Daoy (cell line): ENCODE results near the gene GTF2E1. TPM values are rescaled to one million over a fixed set of nuclear protein-coding genes. Genes with fewer than 3 reads are reported as not detected.
"Not testable (repeated sequence)": the region's sequence is repeated elsewhere in the genome, so short reads cannot be mapped to it uniquely, and the experiment has no call there.

Experiments used
- DNase-seq: peaks from one replicate; pipeline ENCODE4 v3.0.0-alpha.2; 2015; ENCODE audit warnings: low read depth
- total RNA-seq: library from RNA; depleted of rRNA; stranded (reverse); fragments of >200 nt; shearing (Covaris generic); gene quantifications from 2 replicates; pipeline ENCODE4 v1.2.3, GENCODE V29; 2014

The GTF2E1 gene
- total RNA-seq, 1 experiment from 2014 or later: 23.4 TPM

GRCh38 chr3:120753810-120754209 lies 11.3 kb downstream of the GTF2E1 start:
- DNase-seq: no peak

- DNase-seq: no peak
Observed at GRCh38 chr3:120756061-120756460, 13.5 kb downstream of the GTF2E1 start.

- DNase-seq: not testable (repeated sequence)
Observed at GRCh38 chr3:120758551-120758950, 16.0 kb downstream of the GTF2E1 start.

- no peak for DNase-seq
Observed at GRCh38 chr3:120762615-120763014, 20.1 kb downstream of the GTF2E1 start.

GRCh38 chr3:120763601-120764000 lies 21.1 kb downstream of the GTF2E1 start:
- no peak for DNase-seq

GRCh38 chr3:120764206-120764605 lies 21.7 kb downstream of the GTF2E1 start:
- DNase-seq: no peak

- DNase-seq: no peak
Observed at GRCh38 chr3:120765830-120766493, 23.4 kb downstream of the GTF2E1 start.

- DNase-seq: no peak
Observed at GRCh38 chr3:120766576-120766975, 24.0 kb downstream of the GTF2E1 start.

- DNase-seq: no peak
Observed at GRCh38 chr3:120767106-120767505, 24.6 kb downstream of the GTF2E1 start.

- no peak for DNase-seq
Observed at GRCh38 chr3:120769436-120769835, 26.9 kb downstream of the GTF2E1 start.

- DNase-seq: no peak
Observed at GRCh38 chr3:120770891-120771290, 28.3 kb downstream of the GTF2E1 start.

- DNase-seq: no peak
Observed at GRCh38 chr3:120772081-120772480, 29.5 kb downstream of the GTF2E1 start.

GRCh38 chr3:120773932-120774331 lies 31.4 kb downstream of the GTF2E1 start:
- peak; percentile 44 for DNase-seq

GRCh38 chr3:120775411-120775810 lies 32.9 kb downstream of the GTF2E1 start:
- DNase-seq: no peak

- DNase-seq: no peak
Observed at GRCh38 chr3:120778776-120779175, 36.2 kb downstream of the GTF2E1 start.

GRCh38 chr3:120780977-120781376 lies 38.4 kb downstream of the GTF2E1 start:
- peak; percentile 94 for DNase-seq

- DNase-seq: not testable (repeated sequence)
Observed at GRCh38 chr3:120785832-120786231, 43.3 kb downstream of the GTF2E1 start.

GRCh38 chr3:120791010-120791409 lies 48.5 kb downstream of the GTF2E1 start:
- no peak for DNase-seq

- peak; percentile 58 for DNase-seq
Observed at GRCh38 chr3:120791913-120792312, 49.4 kb downstream of the GTF2E1 start.

- DNase-seq: no peak
Observed at GRCh38 chr3:120793601-120794000, 51.1 kb downstream of the GTF2E1 start.

- peak; percentile 77 for DNase-seq
Observed at GRCh38 chr3:120795017-120795648, 52.6 kb downstream of the GTF2E1 start.

- no peak for DNase-seq
Observed at GRCh38 chr3:120795959-120796358, 53.4 kb downstream of the GTF2E1 start.

GRCh38 chr3:120796976-120797375 lies 54.4 kb downstream of the GTF2E1 start:
- DNase-seq: no peak

GRCh38 chr3:120797857-120798256 lies 55.3 kb downstream of the GTF2E1 start:
- DNase-seq: no peak
